Thyroid gland (tissue), 4 donors: ENCODE data around the gene KCNJ5. TPM values are rescaled to one million over a fixed set of nuclear protein-coding genes. Genes with fewer than 3 reads are reported as not detected.

Source experiments
- DNase-seq, 2 donors: peaks; one replicate each; pipeline ENCODE4 v3.0.0-alpha.2; 2019
- H3K27ac ChIP-seq, 3 donors: fragments of 200-600 bp; sonication (generic); 1 replicate in 2 of 3; 2 replicates in 1 of 3; pipeline ENCODE4 v1.5.1; 2016 to 2019; ENCODE audit warnings: mild to moderate bottlenecking in 1 of 3, moderate library complexity in 1 of 3
- H3K27me3 ChIP-seq: fragments of 200-600 bp; sonication (generic); one replicate; pipeline ENCODE4 v1.5.1; 2019
- H3K36me3 ChIP-seq, 2 donors: fragments of 200-600 bp; sonication (generic); one replicate each; pipeline ENCODE4 v1.5.1; 2016 to 2019
- H3K4me1 ChIP-seq, 2 donors: fragments of 200-600 bp; sonication (generic); one replicate each; pipeline ENCODE4 v1.5.1; 2017 to 2019
- H3K4me3 ChIP-seq, 3 donors: fragments of 200-600 bp; sonication (generic); replicated peaks in 1 of 3; 1 replicate in 2 of 3; 2 replicates in 1 of 3; pipeline ENCODE4 v1.5.1; 2016; ENCODE audit warnings: mild to moderate bottlenecking in 1 of 3
- H3K9me3 ChIP-seq: fragments of 200-600 bp; sonication (generic); one replicate; pipeline ENCODE4 v1.5.1; 2017
- POLR2A ChIP-seq, 2 donors: fragments of 450-650 bp; IDR thresholded peaks; one replicate each; pipeline ENCODE4 v1.6.1; 2017; ENCODE audit warnings: antibody characterized with exemption in 2 of 2, mild to moderate bottlenecking in 2 of 2, moderate library complexity in 1 of 2
- whole genome bisulfite sequencing, 2 donors: methylation state at CpG; one replicate each; pipeline ENCODE4 v1.1.5; 2017; 5-methylcytosine and 5-hydroxymethylcytosine counted together
- intact Hi-C: fragments of 100-400 bp; cut with DNase I; formaldehyde crosslinking; loops from one replicate; pipeline ENCODE4 v1.15.1; 2023
- total RNA-seq, 4 donors: library from RNA; depleted of rRNA; stranded (reverse); fragments of >200 nt; gene quantifications; one replicate each; pipeline ENCODE4 v1.2.3, GENCODE V29; 2016
- TF ChIP-seq, protein P1 (sequence below), 6 experiments: fragments of 200-600 bp in 3 of 6; fragments of 450-650 bp in 3 of 6; sonication (generic) in 3 of 6; IDR thresholded peaks; one replicate each; pipeline ENCODE4 v1.5.1; 2016 to 2019; ENCODE audit warnings: antibody characterized with exemption in 6 of 6, mild to moderate bottlenecking in 2 of 6, inconsistent platforms in 1 of 6, moderate library complexity in 1 of 6

Gene KCNJ5
- total RNA-seq, 4 donors from 2014 or later: 0.40 to 2.7 (median 1.2) TPM

DNA sequence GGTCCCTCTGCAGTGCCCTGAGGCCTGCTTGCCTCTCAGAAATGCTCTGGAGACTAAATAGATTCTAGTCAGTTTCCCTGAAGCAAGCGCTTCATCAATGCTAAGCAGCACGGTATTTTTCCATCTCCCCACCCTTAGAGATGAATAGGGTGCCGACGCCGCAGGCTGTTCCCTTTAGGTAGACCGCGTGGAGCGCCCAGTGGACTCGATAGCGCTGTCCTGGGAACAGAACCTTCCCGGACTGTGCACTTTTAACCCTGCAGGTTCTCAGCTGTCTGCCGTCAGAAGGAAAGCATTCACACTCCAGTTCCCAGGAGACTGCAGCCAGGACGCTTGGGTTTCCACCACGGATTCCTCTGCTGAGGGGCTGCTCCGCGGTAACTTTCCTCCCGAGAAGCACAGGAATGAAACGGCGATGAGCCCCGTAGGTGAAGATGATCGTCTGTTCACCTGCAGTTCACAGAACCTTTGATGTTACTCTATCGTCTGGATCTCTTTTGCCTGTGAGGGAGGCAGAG, 15.0 kb upstream of the KCNJ5 start:
- Histone ChIP-seq H3K4me1 (no peaks in the 10 kb centered on the region), H3K27ac (no peak overlapping the region), H3K9me3 (no peaks in the 10 kb centered on the region), H3K27me3 (no peaks in the 10 kb centered on the region), H3K4me3 (no peak overlapping the region), H3K36me3 (no peaks in the 10 kb centered on the region)
- TF ChIP-seq POLR2A (IDR thresholded peaks at IDR 0.05): no peak
- TF ChIP-seq, protein P1, sequence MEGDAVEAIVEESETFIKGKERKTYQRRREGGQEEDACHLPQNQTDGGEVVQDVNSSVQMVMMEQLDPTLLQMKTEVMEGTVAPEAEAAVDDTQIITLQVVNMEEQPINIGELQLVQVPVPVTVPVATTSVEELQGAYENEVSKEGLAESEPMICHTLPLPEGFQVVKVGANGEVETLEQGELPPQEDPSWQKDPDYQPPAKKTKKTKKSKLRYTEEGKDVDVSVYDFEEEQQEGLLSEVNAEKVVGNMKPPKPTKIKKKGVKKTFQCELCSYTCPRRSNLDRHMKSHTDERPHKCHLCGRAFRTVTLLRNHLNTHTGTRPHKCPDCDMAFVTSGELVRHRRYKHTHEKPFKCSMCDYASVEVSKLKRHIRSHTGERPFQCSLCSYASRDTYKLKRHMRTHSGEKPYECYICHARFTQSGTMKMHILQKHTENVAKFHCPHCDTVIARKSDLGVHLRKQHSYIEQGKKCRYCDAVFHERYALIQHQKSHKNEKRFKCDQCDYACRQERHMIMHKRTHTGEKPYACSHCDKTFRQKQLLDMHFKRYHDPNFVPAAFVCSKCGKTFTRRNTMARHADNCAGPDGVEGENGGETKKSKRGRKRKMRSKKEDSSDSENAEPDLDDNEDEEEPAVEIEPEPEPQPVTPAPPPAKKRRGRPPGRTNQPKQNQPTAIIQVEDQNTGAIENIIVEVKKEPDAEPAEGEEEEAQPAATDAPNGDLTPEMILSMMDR (IDR thresholded peaks at IDR 0.05): no peak
- intact Hi-C loops: no loop called here
- DNase-seq: no peak
- 91 to 94% methylated on average over 19 to 22 of the region's 22 CpGs for WGBS, 2 donors

DNA sequence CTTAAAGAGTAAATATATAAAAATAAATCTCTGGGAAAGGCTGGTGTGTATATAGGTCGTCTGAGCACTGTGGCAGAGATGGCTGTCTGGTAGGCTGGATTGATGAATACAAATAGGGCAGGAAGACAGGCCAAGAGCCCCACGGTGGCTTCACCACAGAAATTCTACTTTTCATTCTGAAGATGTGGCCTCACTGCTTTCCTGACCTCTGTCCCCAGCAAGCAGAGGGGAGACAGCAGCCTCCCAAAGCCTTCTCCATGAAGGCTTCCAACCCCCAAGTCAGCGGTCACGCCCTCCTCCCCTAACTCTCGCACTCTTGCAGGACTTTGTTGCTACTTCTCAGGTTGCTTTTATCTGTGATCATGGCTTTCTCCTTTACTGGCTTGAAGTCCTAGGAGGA, 13.4 kb upstream of the KCNJ5 start:
- H3K36me3 ChIP-seq: no peaks in the 10 kb centered on the region
- 87 to 93% methylated on average over 5 of the region's 5 CpGs for WGBS, 2 donors
- intact Hi-C loops: no loop called here

DNA sequence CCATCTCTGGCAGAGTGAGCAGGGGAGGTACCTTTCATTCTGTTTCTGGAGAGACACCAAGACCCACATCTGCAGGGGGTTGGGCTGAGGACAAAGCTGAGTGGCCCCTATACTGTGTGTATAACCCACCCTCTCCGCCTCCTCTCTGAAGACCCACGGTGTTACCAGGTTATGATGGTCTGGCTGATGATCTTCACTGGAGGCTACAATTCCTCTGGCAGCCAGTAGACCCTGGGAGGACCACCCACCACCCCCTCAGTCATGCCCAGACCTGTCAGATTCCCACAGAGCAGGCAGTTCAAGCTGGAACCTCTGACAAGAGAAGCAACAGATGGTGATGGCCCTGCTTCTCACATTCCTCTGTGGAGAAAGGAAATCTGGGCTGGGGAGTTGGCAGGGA, 12.7 kb upstream of the KCNJ5 start:
- 92 to 100% methylated on average over 2 of the region's 2 CpGs for WGBS, 2 donors
- intact Hi-C loops: no loop called here

More for the DNA sequence above, 13.4 kb upstream of the KCNJ5 start:
- Histone ChIP-seq H3K9me3 (no peaks in the 10 kb centered on the region), H3K4me1 (no peaks in the 10 kb centered on the region), H3K4me3 (no peak overlapping the region), H3K27me3 (no peaks in the 10 kb centered on the region), H3K27ac (no peak overlapping the region)
- DNase-seq: no peak
- TF ChIP-seq, protein P1 (IDR thresholded peaks at IDR 0.05): no peak
- no peak for TF ChIP-seq POLR2A (IDR thresholded peaks at IDR 0.05)

DNA sequence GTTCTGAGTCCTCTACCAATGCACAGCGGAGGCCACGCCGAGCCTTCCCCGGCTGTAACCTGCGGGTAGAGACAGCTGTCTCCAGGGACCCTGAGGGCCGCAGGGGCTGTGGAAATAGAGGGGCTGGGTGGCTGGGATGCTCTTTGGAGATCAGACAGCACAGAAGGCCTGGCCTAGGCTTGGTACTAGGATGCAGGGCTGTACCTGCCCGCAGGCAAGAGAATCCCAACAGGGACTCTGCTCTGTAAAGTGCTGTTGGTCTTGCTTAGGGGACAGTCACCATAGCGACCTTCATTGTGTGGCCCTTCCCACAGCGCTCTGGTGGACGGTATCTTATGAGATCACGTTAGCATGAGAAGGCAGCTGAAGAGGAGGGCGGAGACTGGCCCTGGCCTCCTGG, 11.3 kb upstream of the KCNJ5 start:
- 65 to 68% methylated on average over 11 to 12 of the region's 12 CpGs for WGBS, 2 donors

More for the DNA sequence above, 12.7 kb upstream of the KCNJ5 start:
- Histone ChIP-seq H3K36me3 (no peaks in the 10 kb centered on the region), H3K9me3 (no peaks in the 10 kb centered on the region), H3K27me3 (no peaks in the 10 kb centered on the region), H3K27ac (no peak overlapping the region), H3K4me1 (no peaks in the 10 kb centered on the region), H3K4me3 (no peak overlapping the region)
- no peak for TF ChIP-seq POLR2A (IDR thresholded peaks at IDR 0.05)
- TF ChIP-seq, protein P1 (IDR thresholded peaks at IDR 0.05): no peak
- DNase-seq: no peak

DNA sequence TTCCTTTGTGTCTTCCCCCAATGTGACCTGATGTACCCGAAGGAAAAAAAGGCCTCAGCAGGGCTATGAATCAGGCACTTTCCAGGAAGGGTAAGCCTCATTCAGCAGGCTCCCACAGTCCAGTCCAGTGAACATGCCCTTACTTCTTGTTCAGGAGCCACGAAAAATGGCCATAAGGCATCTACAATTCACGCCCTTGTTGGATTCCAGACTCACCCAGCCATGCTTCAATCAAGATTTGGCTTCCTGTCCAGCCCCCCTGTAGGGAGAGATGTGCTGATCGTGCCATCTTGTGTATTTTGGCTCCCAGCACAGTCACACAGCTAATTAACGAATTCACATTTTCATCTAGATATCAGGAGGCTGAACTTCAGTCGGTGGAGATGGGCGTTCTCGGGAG, 9.9 kb upstream of the KCNJ5 start:
- Histone ChIP-seq H3K36me3 (no peaks in the 10 kb centered on the region), H3K4me3 (no peak overlapping the region), H3K27ac (no peak overlapping the region), H3K9me3 (no peaks in the 10 kb centered on the region), H3K4me1 (no peaks in the 10 kb centered on the region), H3K27me3 (no peaks in the 10 kb centered on the region)
- no peak for DNase-seq
- intact Hi-C loops: no loop called here
- TF ChIP-seq, protein P1 (IDR thresholded peaks at IDR 0.05): no peak
- no peak for TF ChIP-seq POLR2A (IDR thresholded peaks at IDR 0.05)
- 83 to 89% methylated on average over 8 of the region's 8 CpGs for WGBS, 2 donors

More for the DNA sequence above, 11.3 kb upstream of the KCNJ5 start:
- Histone ChIP-seq H3K27me3 (no peaks in the 10 kb centered on the region), H3K4me3 (no peak overlapping the region), H3K4me1 (no peaks in the 10 kb centered on the region), H3K9me3 (no peaks in the 10 kb centered on the region), H3K36me3 (no peaks in the 10 kb centered on the region), H3K27ac (no peak overlapping the region)
- TF ChIP-seq, protein P1 (IDR thresholded peaks at IDR 0.05): no peak
- no peak for TF ChIP-seq POLR2A (IDR thresholded peaks at IDR 0.05)
- intact Hi-C loops: no loop called here
- DNase-seq: peak; percentile 20 to 39
